ENCODE data around the gene AGO1.

AGO1 gene

GRCh38 chr1:35923791-35924221 lies 40.8 kb downstream of the AGO1 start:
- Histone ChIP-seq H3K4me1 (ENCODE audit: control insufficient read depth in 1 of 2, insufficient read depth in 1 of 2, low read depth in 1 of 2, low read length in 1 of 2) (no peaks in the 10 kb centered on the region), H3K9me3 (no peaks in the 10 kb centered on the region), H3K27me3 (no peaks in the 10 kb centered on the region), H3K36me3 (peaks cover 30% of the 10 kb centered on the region), H3K4me3 (ENCODE audit: low read depth in 1 of 2, low read length in 1 of 2) (no peak overlapping the region), H3K27ac (no peak overlapping the region)
- TF ChIP-seq CTCF (IDR thresholded peaks at IDR 0.05), result no peak

- Histone ChIP-seq H3K4me1 (ENCODE audit: control insufficient read depth in 1 of 2, insufficient read depth in 1 of 2, low read depth in 1 of 2, low read length in 1 of 2) (peaks cover under 1% of the 10 kb centered on the region in 2 experiments), H3K27me3 (no peaks in the 10 kb centered on the region), H3K36me3 (peaks cover 20% of the 10 kb centered on the region), H3K27ac (no peak overlapping the region), H3K4me3 (ENCODE audit: low read depth in 1 of 2, low read length in 1 of 2) (no peak overlapping the region), H3K9me3 (no peaks in the 10 kb centered on the region)
- TF ChIP-seq CTCF (IDR thresholded peaks at IDR 0.05), result no peak
Observed at GRCh38 chr1:35924838-35925237, 41.8 kb downstream of the AGO1 start.

- no peak for TF ChIP-seq CTCF (IDR thresholded peaks at IDR 0.05)
- Histone ChIP-seq H3K4me3 (ENCODE audit: low read depth in 1 of 2, low read length in 1 of 2) (no peak overlapping the region), H3K4me1 (ENCODE audit: control insufficient read depth in 1 of 2, insufficient read depth in 1 of 2, low read depth in 1 of 2, low read length in 1 of 2) (peaks cover 5 to 6% of the 10 kb centered on the region in 2 experiments), H3K27me3 (no peaks in the 10 kb centered on the region), H3K27ac (no peak overlapping the region), H3K9me3 (no peaks in the 10 kb centered on the region), H3K36me3 (peaks cover 13% of the 10 kb centered on the region)
Observed at GRCh38 chr1:35925741-35926140, 42.7 kb downstream of the AGO1 start.

- Histone ChIP-seq H3K9me3 (no peaks in the 10 kb centered on the region), H3K27me3 (no peaks in the 10 kb centered on the region), H3K36me3 (peaks cover 4% of the 10 kb centered on the region), H3K4me3 (ENCODE audit: low read depth in 1 of 2, low read length in 1 of 2) (no peak overlapping the region), H3K27ac (no peak overlapping the region), H3K4me1 (ENCODE audit: control insufficient read depth in 1 of 2, insufficient read depth in 1 of 2, low read depth in 1 of 2, low read length in 1 of 2) (peaks cover 14 to 16% of the 10 kb centered on the region in 2 experiments)
- TF ChIP-seq CTCF (IDR thresholded peaks at IDR 0.05), result no peak
Observed at GRCh38 chr1:35927472-35927871, 44.5 kb downstream of the AGO1 start.

GRCh38 chr1:35929730-35930592 lies 47.0 kb downstream of the AGO1 start:
- Histone ChIP-seq H3K4me1 (ENCODE audit: control insufficient read depth in 1 of 2, insufficient read depth in 1 of 2, low read depth in 1 of 2, low read length in 1 of 2) (peaks cover 21 to 25% of the 10 kb centered on the region in 2 experiments), H3K36me3 (no peaks in the 10 kb centered on the region), H3K9me3 (no peaks in the 10 kb centered on the region), H3K27me3 (no peaks in the 10 kb centered on the region), H3K4me3 (ENCODE audit: low read depth in 1 of 2, low read length in 1 of 2) (peak overlapping the region; percentile 84 to 88), H3K27ac (peak overlapping the region; percentile 95)
- TF ChIP-seq CTCF (IDR thresholded peaks at IDR 0.05), result no peak

Measured in neutrophil (primary cell).